AG04449 (cell line): ENCODE data around the gene RTKN.

ENCODE experiments used
- CTCF ChIA-PET: fragments of 350-600 bp; formaldehyde crosslinking; extraction: SDS; loops from one replicate; lab custom pipeline; 2021; ENCODE audit warnings: antibody characterized with exemption; lab: Yijun Ruan, JAX
- POLR2A ChIA-PET: fragments of 400-600, 350-600 bp; formaldehyde crosslinking; extraction: SDS; loops from one replicate; lab custom pipeline; 2020; ENCODE audit warnings: antibody characterized with exemption, inconsistent platforms; lab: Yijun Ruan, JAX
- DNase-seq: peaks from one replicate; pipeline ENCODE4 v3.0.0-alpha.2; 2010; ENCODE audit warnings: low read depth, low spot score
- H3K4me3 ChIP-seq: 2 replicates; pipeline ENCODE4 v1.5.1; 2011; ENCODE audit warnings: low read depth, mild to moderate bottlenecking, control low read depth, low read length
- TF ChIP-seq, protein P1 (sequence below): IDR thresholded peaks from one replicate; pipeline ENCODE4 v1.5.1; 2011; ENCODE audit warnings: mild to moderate bottlenecking, moderate library complexity, low read length, control low read depth, inconsistent platforms; ENCODE audit not compliant: insufficient read depth; ENCODE audit errors: missing control alignments

Gene RTKN

GRCh38 chr2:74457549-74458131 is 15.9 kb upstream of the RTKN start:
- no peak for DNase-seq

DNA sequence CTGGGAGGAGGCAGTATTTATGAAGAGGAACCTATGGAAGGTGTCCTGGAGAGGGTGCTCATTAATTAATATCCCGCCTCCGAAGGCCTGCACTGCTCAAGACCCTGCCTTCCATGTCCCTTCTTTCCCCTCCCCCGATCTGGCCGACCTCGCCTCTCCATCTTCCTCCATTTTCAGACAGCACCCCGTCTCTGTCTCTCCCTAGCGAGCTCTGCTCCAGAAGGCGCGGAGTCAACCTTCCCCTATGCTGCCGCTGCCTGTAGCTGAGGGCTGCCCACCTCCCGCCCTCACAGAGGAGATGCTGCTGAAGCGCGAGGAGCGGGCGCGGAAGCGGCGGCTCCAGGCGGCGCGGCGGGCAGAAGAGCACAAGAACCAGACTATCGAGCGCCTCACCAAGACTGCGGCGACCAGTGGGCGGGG is 15.4 kb upstream of the RTKN start:
- no peak for DNase-seq
- TF ChIP-seq, protein P1, sequence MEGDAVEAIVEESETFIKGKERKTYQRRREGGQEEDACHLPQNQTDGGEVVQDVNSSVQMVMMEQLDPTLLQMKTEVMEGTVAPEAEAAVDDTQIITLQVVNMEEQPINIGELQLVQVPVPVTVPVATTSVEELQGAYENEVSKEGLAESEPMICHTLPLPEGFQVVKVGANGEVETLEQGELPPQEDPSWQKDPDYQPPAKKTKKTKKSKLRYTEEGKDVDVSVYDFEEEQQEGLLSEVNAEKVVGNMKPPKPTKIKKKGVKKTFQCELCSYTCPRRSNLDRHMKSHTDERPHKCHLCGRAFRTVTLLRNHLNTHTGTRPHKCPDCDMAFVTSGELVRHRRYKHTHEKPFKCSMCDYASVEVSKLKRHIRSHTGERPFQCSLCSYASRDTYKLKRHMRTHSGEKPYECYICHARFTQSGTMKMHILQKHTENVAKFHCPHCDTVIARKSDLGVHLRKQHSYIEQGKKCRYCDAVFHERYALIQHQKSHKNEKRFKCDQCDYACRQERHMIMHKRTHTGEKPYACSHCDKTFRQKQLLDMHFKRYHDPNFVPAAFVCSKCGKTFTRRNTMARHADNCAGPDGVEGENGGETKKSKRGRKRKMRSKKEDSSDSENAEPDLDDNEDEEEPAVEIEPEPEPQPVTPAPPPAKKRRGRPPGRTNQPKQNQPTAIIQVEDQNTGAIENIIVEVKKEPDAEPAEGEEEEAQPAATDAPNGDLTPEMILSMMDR = no peak
- ChIA-PET POLR2A (interaction anchor here (3.3 kb wide), 1 partner anchor 25 kb away, joined by 10 read pairs; no protein-coding TSS in a partner anchor), CTCF (interaction anchor here (0.9 to 3.8 kb wide), 7 partner anchors 17 to 131 kb away, joined by 3 to 25 read pairs (median 5); partner anchors contain the start of genes CCDC142, PCGF1 and TTC31)
- peak overlapping the region; percentile 74 for H3K4me3 ChIP-seq

More at GRCh38 chr2:74457549-74458131, 15.9 kb upstream of the RTKN start:
- peak overlapping the region; percentile 74 for H3K4me3 ChIP-seq
- CTCF ChIA-PET = interaction anchor here (0.6 to 3.8 kb wide), 2 partner anchors 130 to 243 kb away, joined by 3 to 25 read pairs; no protein-coding TSS in a partner anchor
- POLR2A ChIA-PET = interaction anchor here (0.6 to 3.3 kb wide), 9 partner anchors 10 to 129 kb away, joined by 3 to 12 read pairs (median 8); partner anchors contain the start of gene MRPL53
- TF ChIP-seq, protein P1 = no peak

DNA sequence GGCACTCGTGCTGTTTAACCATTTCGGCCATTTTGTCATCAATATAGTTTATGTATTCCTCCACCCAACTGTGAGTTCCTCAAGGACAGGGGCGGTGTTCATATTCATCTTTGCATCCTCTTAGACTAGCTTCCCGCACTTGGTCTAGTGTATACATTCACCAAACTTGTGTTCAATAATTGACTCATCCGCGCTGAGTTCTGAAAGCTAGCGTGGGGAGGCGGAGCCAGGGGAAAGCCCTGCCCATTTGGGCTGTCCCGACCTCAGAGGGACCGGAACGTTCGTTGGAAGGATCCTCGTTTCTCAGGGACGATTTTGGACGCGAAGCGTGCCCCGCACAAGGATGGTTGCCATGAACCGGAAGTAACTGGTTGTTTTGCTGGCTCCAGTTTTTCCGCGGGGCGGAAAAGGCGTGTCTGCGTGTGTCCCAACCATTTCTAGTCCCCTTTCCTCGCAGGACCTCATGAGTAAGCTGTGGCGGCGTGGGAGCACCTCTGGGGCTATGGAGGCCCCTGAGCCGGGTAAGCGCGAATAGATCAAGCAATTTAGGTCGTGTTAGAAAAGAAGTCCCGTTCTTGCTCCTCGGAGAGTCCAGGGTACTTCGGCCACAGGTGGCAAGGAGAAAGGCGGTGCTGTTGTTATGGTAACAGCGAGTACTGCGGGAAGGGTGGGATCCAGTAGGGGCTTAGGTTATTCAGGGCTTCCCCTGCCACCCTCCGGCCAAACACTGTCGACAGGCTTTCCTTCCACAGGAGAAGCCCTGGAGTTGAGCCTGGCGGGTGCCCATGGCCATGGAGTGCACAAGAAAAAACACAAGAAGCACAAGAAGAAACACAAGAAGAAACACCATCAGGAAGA is 13.1 kb upstream of the RTKN start, which contains the start of gene INO80B:
Gene INO80B (plus strand): TSS at position 434 of the 858 bp plus-strand sequence. CDS start 30 bp downstream, at position 464.
- H3K4me3 ChIP-seq = peak within 1 kb of the TSS; percentile 76
- CTCF ChIA-PET = interaction anchor here (0.8 to 2.5 kb wide), 6 partner anchors 10 to 134 kb away, joined by 3 to 12 read pairs (median 5); partner anchors contain the start of genes CCDC142 and TTC31
- peak; percentile 88 for DNase-seq
- POLR2A ChIA-PET = interaction anchor here (0.7 to 1.3 kb wide), 5 partner anchors 15 to 75 kb away, joined by 3 to 5 read pairs (median 4); partner anchors contain the start of genes AUP1, CCDC142 and HTRA2
- TF ChIP-seq, protein P1 = no peak

- POLR2A ChIA-PET = no interaction called here
- no peak overlapping the region for H3K4me3 ChIP-seq
- TF ChIP-seq, protein P1 = no peak
- CTCF ChIA-PET = no interaction called here
- no peak for DNase-seq
These were observed 8.9 kb upstream of the RTKN start for GRCh38 chr2:74450570-74451190.

- no peak overlapping the region for H3K4me3 ChIP-seq
- ChIA-PET POLR2A (no interaction called here), CTCF (interaction anchor here (0.5 kb wide), 1 partner anchor 650 kb away, joined by 3 read pairs; no protein-coding TSS in a partner anchor)
- TF ChIP-seq, protein P1 = no peak
- DNase-seq = no peak
These were observed 7.0 kb upstream of the RTKN start for GRCh38 chr2:74448771-74449170.
